GM21381 (cell line): ENCODE results near the gene ZNF701.
"Not testable (repeated sequence)": the region's sequence is repeated elsewhere in the genome, so short reads cannot be mapped to it uniquely, and the experiment has no call there.

Experiments used
- ATAC-seq: cut with Tn5 transposase; IDR thresholded peaks from one replicate; pipeline ENCODE4 v1.9.1; 2021; ENCODE audit warnings: mild to moderate bottlenecking, moderate library complexity; ENCODE audit not compliant: unreplicated experiment

Gene ZNF701

DNA sequence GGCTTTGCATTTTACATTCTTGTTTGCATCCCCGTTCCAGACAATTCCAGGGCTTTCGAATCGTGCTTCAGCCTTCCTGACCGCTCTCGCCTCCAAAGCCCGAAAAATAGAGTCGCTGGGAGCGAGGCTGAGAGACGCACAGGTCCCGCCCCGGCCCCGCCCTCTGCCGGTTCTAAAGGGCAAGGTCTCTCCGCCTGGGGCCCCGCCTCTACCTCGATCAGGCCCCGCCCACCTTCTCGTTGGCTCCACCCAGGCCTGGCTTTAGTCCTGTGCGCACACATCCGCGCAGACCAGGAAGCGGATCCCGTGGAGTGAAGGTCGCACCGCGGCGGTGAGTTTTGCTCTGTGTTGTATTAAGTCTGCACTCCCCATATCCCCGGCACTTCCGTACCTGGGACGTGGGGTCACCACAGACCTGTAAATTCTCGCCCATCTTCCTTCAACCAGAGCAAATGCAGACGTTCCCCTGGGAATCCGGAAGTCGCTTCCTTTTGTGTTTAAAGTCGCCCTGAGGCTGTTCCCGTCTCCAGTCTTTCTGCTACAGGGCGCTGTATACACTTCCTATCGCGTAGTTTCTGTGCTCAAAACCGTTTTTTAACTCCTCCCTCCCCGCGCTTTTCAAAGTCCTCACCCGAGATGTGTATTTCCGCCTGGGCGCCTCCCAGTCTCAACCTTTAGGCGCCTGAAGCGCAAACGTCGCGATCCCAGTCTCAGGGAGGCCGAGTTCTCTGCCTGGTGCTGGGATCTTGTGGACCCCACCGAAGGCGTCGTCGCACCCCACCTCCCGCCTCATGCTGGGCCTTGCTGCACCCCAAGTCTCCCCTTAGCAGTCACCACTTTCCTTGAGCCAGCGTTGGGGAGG lies at the start of gene ZNF701:
TSS of gene ZNF701 (plus strand) at position 288 of the 862 bp plus-strand sequence. CDS start 3,861 bp downstream, outside the sequence.
- peak; percentile 92 for ATAC-seq

DNA sequence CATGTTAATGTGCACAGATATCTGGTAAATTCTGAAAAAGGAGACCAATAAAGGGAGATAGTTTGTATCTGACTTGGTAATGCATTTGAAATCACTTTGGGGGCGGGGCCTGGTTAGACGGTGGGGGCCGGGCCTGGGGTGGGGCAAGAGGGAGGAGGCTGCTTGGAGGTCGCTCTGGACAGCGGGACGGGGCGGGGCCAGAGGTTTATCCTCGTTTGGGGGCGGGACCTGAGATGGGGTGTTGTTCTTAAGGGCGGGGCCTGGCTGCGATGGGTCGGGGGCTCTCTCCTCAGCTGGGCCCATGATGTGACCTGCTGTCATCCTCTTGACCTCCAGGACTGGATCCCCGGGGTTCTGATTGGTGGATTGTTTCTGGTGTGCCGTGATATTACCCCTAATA lies 47.5 kb upstream of the ZNF701 start:
- ATAC-seq: no peak

DNA sequence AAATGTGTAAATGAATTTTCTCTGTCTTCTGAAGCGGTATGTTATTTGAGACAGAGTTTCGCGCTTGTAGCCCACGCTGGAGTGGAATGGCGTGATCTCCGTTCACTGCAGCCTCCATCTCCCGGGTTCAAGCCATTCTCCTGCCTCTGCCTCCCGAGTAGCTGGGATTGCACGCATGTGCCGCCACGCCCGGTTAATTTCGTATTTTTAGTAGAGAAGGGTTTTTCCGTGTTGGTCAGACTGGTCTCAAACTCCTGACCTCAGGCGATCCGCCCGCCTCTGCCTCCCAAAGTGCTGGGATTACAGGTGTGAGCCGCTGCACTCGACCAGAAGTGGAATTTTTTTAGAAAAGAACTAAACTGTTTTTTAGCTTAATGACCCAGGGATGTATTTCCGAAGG lies 46.0 kb upstream of the ZNF701 start:
- no peak for ATAC-seq

DNA sequence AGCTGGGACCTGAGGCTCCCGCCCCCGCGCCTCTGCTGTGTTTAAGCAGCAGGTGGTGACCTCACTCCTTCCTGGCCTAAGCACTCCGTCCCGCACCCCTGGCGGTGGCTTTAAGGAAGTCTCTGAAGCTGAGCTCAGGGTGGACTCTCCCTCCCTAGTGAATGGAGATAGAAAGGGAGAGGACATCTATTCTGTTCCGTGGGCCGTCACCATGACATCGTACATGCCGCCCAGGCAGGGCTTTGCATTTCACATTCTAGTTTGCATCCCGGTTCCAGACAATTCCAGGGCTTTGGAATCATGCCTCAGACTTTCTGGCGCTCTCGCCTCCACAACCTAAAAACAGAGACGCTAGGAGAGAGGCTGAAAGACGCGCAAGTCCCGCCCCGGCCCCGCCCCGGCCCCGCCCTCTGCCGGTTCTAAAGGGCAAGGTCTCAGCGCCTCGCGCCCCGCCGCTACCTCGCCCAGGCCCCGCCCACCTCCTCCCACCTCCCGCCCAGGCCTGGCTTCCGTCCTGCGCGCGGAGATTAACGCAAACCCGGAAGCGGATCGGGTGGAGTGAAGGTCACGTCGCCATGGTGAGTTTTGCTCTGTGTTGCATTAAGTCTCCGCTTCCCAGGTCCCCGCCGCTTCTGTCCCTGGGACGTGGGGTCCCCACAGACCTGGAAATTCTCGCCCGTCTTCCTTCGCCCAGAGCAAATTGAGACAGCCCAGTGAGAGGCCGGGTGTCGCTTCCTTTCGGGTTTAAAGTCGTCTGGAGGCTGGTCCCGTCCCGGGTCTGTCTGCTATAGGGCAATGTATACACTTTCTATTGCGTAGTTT lies 42.7 kb upstream of the ZNF701 start, which contains the start of gene ZNF808:
TSS of gene ZNF808 (plus strand) at position 535 of the 822 bp plus-strand sequence. CDS start 15,617 bp downstream, outside the sequence.
- peak; percentile 82 for ATAC-seq

DNA sequence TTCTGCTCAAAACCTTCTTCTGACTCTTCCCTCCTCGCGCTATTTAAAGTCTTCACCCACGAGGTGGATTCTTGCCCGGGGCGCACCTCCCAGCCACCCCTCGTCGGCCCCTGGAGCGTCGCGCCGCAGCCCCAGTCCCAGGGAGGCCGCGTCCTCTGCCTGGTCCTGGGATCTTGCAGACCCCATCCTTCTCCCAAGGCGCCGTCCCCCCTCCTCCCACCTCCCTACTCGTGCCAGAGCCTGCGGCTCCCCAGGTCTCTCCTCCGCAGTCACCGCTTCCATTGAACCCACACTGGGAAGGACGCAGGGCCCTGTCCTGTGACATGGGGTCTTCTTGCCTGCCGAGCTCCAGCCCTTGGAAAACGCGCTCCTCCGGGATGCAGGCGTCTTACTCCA lies 42.1 kb upstream of the ZNF701 start:
- ATAC-seq: no peak

DNA sequence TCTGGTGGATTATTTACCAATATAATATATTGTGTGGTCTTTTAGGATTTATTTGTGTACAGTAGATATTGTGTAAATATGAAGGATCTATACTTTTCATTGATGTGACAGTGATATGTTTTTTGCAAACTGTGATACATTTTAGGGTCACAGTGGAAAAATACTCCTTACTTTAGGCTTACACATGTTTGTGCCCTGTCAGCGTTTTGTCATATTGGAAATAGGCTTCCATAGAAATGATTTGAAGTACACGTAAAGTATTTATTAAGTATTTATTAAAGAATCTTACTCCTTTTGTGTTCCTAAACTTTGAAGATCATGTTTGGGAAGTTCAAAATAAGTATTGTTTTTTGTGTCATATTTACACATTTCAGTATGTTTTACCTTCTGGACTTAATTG lies 37.6 kb upstream of the ZNF701 start:
- no peak for ATAC-seq

DNA sequence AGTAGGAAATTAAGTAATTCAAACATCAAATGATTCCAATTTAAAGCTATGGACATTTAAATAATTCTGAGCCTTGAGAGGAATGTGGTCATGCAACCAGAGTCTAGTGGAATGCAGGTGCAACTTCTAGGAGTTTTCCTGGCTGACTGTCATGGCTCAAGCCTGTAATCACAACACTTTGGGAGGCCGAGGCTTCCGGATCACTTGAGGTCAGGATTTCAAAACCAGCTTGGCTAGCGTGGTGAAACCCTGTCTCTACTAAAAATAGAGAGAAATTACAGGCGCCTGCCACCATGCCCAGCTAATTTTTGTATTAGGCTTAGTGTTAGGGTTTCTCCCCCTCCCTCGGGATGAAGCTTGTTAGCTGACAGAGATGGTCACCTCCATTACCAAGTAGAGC lies 36.2 kb upstream of the ZNF701 start:
- ATAC-seq: no peak

DNA sequence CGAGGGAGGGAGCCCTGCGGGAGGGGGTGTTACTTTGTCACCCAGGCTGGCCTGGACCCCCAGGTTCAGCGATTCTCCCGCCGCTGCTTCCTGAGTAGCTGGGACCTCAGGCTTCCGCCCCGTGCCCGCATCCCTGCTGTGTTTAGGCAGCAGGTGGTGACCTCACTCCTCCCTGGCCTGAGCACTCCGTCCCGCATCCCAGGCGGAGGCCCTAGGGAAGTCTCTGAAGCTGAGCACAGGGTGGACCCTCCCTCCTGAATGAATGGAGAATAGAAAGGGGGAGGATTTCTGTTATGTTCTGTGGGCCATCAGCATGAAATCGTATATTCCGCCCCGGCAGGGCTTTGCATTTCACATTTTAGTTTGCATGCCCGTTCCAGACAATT lies 34.7 kb upstream of the ZNF701 start:
- ATAC-seq: not testable (repeated sequence)

DNA sequence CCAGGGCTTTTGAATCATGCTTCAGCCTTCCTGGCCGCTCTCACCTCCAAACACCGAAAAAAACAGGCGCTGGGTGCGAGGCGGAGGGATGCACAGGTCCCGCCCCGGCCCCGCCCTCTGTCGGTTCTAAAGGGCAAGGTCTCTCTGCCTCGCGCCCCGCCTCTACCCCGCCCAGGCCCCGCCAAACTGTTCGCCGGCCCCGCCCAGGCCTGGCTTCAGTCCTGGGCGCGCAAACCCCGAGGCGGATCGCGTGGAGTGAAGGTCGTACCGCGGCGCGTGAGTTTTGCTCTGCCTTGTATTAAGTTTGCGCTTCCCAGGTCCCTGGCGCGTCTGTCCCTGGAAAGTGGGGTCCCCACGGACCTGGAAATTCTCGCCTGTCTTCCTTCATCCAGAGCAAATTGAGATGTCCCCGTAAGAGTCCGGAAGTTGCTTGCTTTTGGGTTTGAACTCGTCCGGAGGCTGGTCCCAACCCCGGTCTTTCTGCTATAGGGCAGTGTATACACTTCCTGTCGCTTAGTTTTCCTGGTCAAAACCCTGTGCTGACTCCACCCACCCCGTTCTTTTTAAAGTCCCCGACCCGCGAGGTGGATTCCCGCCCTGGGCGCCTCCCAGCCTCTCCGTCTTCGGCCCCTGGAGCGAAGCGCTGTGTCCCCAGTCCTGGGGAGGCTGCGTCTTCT lies 34.2 kb upstream of the ZNF701 start:
- ATAC-seq: peak; percentile 79

DNA sequence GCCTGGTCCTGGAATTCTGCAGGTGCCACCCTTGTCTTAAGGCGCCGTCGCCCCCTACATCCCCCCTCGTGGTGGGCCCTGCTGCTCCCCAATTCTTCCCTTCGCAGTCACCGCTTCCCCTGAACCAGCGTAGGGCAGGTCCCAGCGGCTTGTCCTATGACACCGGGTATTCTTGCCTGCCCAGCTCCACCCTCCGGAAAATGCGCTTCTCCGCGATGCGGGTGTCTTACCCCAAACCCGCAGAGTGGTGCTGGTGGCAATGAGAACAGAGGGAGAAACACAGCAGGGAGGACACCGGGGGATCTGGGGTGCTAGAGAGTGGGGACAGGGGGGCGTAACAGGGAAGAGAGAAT lies 33.7 kb upstream of the ZNF701 start:
- ATAC-seq: peak; percentile 14

DNA sequence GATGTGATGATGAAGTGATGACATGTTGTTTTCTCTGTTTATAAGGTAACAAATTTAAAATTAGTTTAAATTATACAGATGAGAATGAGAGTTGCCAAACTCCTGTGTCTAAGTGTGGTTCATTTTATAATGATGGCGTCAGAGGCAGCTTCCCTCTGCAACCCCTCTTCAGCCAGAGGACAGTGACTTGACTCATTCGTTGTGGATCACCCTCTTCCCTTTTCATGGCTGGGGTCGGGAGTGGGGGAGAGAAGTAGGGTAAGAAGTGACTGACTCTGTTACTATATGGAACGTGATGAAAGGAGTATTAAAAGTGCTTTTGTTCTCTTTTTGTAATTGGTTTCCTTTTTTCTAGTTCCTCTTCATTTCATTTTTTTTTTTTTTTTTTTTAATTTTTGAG lies 31.3 kb upstream of the ZNF701 start:
- not testable (repeated sequence) for ATAC-seq

DNA sequence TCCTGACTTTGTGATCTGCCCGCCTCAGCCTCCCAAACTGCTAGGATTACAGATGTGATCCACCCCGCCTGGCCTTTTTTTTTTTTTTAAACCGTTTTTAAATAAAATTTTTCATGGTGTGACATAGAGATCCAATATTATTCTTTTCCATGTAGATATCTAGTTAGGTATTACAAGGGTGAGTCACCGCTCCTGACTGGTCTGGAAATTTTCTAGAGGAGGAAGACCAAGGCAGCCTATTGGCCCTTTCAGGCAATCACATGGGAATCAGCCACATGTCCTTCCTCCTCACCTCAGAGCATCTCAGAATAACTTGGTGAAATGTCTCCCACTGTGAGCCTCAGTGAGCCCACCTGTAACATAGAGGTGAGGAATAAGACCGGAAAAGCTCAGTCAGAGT lies 28.9 kb upstream of the ZNF701 start:
- not testable (repeated sequence) for ATAC-seq

DNA sequence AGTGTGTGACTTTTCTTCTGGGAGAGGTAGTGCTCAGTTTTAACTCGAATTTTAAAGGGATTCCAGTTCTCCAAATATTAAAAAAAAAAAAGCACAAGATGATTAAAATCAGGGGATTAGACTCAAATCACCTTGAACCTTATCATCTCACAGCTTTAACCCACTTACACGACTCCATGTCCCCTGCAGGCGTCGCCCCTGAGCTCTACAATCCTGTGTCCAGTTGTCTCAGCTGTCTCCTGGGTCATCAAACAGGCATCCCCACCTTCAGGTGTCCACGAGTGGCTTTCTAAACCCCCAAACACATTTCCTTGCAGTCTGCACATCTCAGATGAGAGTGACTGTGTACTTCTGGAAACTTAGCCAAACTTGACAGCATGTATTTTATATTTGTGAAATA lies 28.5 kb upstream of the ZNF701 start:
- ATAC-seq: no peak

DNA sequence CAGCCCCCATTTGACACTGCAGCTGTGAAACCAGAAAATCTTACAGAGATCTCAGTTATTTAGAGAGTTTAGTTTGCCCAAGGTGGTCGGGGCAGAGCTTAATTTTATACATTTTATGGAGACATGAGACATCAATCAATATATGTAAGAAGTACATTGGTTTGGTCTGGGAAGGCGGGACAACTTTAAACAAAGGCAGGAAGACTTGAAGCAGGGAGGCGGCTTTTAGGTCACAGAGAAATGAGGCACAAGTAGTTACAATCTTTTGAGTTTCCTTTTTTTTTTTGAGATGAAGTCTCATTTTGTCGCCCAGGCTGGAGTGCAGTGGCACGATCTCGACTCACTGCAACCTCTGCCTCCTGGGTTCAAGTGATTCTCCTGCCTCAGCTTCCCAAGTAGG lies 27.5 kb upstream of the ZNF701 start:
- ATAC-seq: not testable (repeated sequence)

DNA sequence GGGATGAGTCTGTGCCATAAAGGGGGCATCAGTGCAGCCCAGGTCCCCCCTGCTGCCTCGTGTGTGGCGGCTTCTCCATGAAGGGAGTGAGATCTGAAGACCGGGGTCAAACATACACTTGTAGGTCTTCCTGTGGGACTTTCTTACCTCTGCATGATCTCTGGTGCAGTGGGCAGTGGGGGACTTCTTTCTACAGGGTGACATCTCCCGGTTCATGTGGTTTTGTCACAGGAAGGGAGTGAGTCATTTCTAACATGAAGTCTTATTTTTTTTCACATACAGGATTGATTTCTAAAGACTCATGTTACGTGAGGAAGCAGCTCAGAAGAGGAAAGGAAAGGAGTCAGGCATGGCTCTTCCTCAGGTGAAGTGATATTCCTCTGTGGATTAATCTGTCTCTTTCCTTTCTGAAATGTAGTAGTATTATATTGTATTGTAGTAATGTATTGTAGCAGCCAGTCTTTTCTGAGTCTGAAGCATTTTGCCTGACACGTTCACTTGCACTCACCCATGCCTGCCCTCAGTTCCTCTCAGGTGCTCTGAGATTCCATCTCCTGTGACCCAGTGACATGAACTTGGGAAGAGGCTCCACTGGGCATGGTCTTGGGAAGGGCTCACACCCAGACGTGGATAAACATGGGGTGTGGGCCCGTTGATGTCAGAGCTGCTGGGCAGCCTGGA lies 27.0 kb upstream of the ZNF701 start:
- ATAC-seq: no peak

DNA sequence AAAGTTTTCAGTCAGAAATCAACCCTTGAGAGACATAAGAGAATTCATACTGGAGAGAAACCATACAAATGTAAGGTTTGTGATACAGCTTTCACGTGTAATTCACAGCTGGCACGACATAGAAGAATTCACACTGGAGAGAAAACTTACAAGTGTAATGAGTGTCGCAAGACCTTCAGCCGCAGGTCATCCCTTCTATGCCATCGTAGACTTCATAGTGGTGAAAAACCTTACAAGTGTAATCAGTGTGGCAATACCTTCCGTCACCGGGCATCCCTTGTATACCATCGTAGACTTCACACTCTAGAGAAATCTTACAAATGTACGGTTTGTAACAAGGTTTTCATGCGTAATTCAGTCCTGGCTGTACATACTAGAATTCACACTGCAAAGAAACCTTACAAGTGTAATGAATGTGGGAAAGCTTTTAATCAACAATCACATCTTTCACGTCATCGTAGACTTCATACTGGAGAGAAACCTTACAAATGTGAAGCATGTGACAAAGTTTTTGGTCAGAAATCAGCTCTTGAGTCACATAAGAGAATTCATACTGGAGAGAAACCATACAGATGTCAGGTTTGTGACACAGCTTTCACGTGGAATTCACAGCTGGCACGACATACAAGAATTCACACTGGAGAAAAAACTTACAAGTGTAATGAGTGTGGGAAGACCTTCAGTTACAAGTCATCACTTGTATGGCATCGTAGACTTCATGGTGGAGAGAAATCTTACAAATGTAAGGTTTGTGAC lies 15.7 kb upstream of the ZNF701 start:
- no peak for ATAC-seq

DNA sequence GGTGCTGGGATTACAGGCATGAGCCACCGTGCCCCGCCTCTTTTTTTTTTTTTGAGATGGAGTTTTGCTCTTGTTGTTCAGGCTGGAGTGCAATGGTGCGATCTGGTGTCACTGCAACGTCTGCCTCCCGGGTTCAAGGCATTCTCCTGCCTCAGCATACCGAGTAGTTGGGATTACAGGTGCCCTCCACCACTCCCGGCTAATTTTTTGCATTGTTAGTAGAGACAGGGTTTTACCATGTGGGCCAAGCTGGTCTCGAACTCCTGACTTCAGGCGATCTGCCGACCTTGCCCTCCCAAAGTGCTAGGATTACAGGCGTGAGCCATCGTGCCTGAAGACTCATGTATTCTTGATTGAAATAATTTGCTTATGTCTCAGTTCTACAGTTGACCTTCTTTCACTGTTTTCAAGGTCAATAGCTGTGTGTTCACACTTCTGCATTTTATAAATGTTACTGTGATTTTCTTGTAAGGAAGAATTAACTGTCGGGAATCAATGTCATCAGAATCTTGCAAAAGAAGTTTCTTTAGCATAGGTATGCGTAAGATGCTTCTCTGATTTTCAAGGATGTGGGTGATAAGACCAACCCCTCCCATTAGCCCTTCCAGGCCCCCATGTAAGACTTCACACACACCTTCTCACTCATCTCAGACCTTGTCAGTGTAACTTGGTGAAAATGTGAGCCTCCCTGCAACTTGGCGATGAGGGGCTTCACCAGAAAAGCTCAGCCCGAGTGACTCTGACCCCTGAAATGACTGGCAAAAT lies 12.7 kb upstream of the ZNF701 start:
- ATAC-seq: no peak

DNA sequence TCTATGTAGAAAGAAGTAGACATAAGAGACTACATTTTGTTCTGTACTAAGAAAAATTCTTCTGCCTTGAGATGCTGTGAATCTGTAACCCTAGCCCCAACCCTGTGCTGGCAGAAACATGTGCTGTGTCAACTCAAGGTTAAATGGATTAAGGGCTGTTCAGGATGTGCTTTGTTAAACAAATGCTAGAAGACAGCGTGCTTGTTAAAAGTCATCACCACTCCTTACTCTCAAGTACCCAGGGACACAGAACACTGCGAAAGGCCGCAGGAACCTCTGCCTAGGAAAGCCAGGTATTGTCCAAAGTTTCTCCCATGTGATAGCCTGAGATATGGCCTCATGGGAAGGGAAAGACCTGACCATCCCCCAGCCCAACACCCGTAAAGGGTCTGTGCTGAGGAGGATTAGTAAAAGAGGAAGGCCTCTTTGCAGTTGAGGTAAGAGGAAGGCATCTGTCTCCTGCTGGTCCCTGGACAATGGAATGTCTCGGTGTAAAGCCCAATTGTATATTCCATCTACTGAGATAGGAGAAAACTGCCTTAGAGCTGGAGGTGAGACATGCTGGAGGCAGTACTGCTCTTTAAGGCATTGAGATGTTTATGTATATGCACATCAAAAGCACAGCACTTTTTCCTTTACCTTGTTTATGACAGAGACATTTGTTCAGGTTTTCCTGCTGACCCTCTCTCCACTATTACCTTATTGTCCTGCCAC lies 11.2 kb upstream of the ZNF701 start:
- not testable (repeated sequence) for ATAC-seq

DNA sequence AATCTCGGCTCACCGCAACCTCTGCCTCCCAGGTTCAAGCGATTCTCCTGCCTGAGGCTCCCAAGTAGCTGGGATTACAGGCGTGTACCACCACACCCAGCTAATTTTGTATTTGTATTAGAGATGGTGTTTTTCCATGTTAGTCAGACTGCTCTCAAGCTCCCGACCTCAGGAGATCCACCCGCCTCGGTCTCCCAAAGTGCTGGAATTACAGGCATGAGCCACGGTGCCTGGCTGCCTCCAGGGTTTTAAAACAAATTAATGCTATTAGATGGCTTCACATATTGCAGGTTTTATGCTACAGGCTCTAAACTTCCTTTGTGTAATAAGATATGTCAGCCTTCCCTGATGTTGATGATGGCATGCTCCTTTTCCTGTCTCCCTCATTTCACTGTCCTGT lies 8.5 kb upstream of the ZNF701 start:
- ATAC-seq: not testable (repeated sequence)
